Right lung (tissue), 5 donors: ENCODE data around the gene KCNMA1. TPM values are rescaled to one million over a fixed set of nuclear protein-coding genes. Genes with fewer than 3 reads are reported as not detected.

Experiments
- DNase-seq, 2 donors: peaks; one replicate each; pipeline ENCODE4 v3.0.0-alpha.2; 2013
- polyA plus RNA-seq, 5 donors: library from polyadenylated mRNA; unstranded; fragments of 120-200 nt; gene quantifications; one replicate each; pipeline versions ENCODE4 v1.2.1 to v1.2.3, GENCODE V29; 2013; ENCODE audit warnings: inconsistent platforms in 1 of 5, low replicate concordance in 1 of 5; ENCODE audit not compliant: insufficient read length in 5 of 5, insufficient read depth in 1 of 5

The KCNMA1 gene
- polyA plus RNA-seq, 5 donors = 3.8 to 4.6 (median 4.2) TPM

GRCh38 chr10:77118603-77119282 lies 518.9 kb downstream of the KCNMA1 start:
- DNase-seq = no peak

GRCh38 chr10:77117501-77117900 lies 520.1 kb downstream of the KCNMA1 start:
- DNase-seq = no peak

- DNase-seq = no peak
Measured at GRCh38 chr10:77116904-77117303, 520.7 kb downstream of the KCNMA1 start.

- no peak for DNase-seq
Measured at GRCh38 chr10:77114181-77114821, 523.3 kb downstream of the KCNMA1 start.

- DNase-seq = peak; percentile 37 to 50
Measured at GRCh38 chr10:77111611-77112550, 525.7 kb downstream of the KCNMA1 start.

- DNase-seq = no peak
Measured at GRCh38 chr10:77110757-77111156, 526.9 kb downstream of the KCNMA1 start.

GRCh38 chr10:77109351-77109994 lies 528.1 kb downstream of the KCNMA1 start:
- DNase-seq = no peak

- DNase-seq = no peak
Measured at GRCh38 chr10:77106676-77107075, 530.9 kb downstream of the KCNMA1 start.

GRCh38 chr10:77105761-77106221 lies 531.8 kb downstream of the KCNMA1 start:
- peak; percentile 85 to 91 for DNase-seq

- DNase-seq = no peak
Measured at GRCh38 chr10:77104459-77104980, 533.1 kb downstream of the KCNMA1 start.

- no peak for DNase-seq
Measured at GRCh38 chr10:77103213-77103612, 534.4 kb downstream of the KCNMA1 start.

GRCh38 chr10:77101341-77101740 lies 536.3 kb downstream of the KCNMA1 start:
- DNase-seq = no peak

GRCh38 chr10:77099136-77099535 lies 538.5 kb downstream of the KCNMA1 start:
- DNase-seq = no peak

GRCh38 chr10:77097625-77098024 lies 540.0 kb downstream of the KCNMA1 start:
- DNase-seq = no peak

- no peak for DNase-seq
Measured at GRCh38 chr10:77093126-77093525, 544.5 kb downstream of the KCNMA1 start.

GRCh38 chr10:77091597-77092165 lies 545.9 kb downstream of the KCNMA1 start:
- no peak for DNase-seq

GRCh38 chr10:77090381-77091356 lies 546.9 kb downstream of the KCNMA1 start:
- no peak for DNase-seq

- no peak for DNase-seq
Measured at GRCh38 chr10:77087366-77087765, 550.2 kb downstream of the KCNMA1 start.

GRCh38 chr10:77086081-77086480 lies 551.5 kb downstream of the KCNMA1 start:
- DNase-seq = no peak

- no peak for DNase-seq
Measured at GRCh38 chr10:77085344-77085743, 552.3 kb downstream of the KCNMA1 start.
